HTR-8/SVneo (cell line): ENCODE data around the gene HTR3C.
A peak's percentile ranks its signal among the peaks of the same experiment; 100 is the strongest.

Experiments
- DNase-seq: peaks from one replicate; pipeline ENCODE4 v3.0.0; 2011; ENCODE audit warnings: low spot score, mixed read lengths; ENCODE audit not compliant: insufficient read length
- FAIRE-seq: peaks from 2 replicates; lab custom pipeline; 2011; peaks lifted over from hg19 to GRCh38; lab: Jason Lieb, UNC

The HTR3C gene

DNA sequence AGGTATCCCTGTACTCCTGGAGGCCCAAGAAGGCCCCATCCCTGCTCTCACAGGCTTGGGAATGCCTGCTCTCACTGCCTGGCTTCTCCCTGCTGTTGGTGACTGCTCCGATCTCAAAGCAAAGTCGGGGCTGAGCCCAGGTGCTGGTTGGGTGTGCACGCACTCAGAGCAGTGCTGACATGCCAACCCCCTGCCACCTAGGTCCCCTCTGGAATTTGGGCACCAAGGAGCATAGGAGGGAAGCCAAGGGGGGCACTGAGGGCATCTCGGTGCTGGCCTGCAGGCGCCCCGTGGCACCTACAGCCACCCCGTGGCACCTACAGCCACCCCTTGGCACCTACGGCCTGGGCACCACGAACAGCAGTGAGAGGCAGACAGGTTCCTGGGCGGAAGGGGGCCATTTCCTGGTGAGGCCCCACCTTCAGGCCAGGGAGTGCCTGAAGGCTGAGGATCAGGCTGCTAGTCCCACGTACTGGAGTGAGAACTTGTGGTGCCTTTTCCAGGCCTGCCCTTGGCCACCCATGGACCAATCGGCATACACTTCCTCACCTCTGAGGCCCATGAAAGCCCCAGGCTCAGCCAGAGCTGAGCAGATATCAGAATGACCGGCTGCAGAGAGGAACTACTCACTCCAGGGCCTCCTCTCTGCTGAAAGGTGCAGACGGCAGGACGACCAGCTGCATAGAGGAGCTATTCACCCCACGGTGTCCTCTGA lies 28.4 kb downstream of the HTR3C start:
- FAIRE-seq (no peak), DNase-seq (no peak)

DNA sequence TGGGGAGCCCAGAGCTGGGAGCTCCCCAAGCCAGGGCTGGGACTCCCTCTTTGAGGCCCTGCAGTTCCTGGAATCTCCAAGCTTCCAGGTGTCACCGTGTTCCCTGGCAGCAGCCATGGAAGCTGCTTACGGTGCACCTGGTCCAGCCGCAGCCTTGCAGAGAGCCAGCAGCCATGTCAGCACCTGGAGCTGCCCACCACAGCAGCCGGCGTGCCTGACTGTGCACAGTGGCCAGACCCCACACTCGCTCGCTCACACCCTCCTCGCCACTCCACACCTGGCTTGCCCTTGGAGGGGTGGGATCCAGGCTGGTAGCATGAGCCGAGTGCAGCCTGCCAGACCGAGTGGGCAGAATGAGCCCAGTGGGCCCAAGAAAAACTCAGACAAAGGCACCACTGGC lies 29.2 kb downstream of the HTR3C start:
- FAIRE-seq: no peak
- no peak for DNase-seq

DNA sequence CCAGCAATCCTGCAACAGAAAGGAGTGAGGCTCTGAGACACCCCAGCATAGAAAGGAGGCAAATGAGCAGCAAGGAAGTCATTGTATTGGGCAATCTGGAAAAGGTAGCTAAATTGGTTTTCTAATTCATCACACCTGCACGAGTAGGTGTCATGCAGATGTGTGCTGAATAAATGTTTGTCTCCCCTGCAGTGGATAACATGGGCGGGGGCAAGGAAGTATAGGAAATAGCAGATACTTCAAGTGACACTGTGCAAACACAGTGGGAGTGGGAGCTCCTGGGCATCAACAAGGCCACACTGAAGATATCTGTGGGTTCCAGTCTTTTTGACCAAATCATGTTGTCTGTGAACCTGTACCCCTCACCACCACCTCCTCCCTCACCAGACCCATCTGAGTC lies 29.6 kb downstream of the HTR3C start:
- FAIRE-seq: no peak
- no peak for DNase-seq

DNA sequence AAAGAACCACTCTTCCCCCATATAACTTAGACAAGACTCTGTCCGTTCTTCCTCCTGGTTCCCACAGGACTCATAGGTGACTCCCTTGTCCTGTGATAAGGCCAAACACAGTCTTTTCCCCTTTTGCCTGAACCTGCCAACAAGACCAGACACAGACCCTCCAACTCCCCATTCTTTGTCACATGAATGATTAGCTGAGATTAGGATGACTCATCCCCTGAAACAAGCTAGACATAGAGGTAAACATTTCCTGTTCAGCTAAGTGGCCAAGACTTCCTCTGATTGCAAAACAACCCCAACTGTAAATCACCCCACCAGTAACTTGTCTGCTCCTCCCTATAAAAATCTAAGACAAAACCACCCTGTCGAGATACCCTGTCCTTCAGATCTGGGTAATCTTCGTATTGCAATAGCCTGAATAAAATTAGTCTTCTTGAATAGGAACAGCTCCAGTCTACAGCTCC lies 32.6 kb downstream of the HTR3C start:
- FAIRE-seq (no peak), DNase-seq (peak; percentile 37)

DNA sequence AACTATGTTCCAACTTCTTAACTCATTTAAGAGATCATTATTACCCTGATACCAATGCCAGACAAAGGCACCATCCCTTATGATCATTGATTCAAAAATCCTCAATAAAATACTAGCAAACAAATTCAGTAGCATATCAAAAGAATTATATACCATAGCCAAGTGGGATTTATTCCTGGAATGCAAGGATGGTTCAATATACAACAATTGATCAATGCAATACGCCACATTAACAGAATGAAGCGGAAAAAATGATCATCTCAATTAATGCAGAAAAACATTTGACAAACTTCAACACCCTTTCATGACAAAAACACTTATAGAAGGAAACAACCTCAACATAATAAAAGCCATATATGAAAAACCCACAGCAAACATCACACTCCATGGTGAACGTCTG lies 39.4 kb downstream of the HTR3C start:
- FAIRE-seq (no peak), DNase-seq (no peak)

DNA sequence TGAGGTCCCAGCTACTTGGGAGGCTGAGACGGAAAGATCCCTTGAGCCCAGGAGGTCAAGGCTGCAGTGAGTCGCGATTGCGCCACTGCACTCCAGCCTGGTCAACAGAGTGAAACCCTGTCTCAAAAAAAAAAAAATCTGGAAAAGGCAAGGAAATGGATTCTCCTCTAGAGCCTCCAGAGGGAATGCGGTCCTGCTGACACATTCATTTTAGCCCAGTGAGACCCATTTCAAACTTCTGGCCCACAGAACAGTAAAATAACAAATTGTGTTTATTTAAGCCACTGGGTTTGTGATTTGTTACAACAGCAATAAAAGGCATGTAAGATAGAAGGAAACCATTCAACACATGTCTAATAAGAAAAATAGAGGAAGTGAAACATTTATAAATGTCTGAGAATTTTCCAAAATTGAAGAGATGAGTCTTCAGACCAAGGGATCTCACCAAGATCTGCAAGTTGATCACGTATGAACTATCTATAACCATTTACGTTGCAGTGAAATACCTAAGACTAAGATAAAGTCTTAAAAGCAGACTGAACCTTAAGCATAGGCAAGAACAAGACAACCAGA lies 44.0 kb downstream of the HTR3C start, which contains the start of gene HTR3E:
Gene HTR3E (plus strand): TSS at position 254 of the 573 bp plus-strand sequence. CDS start 466 bp downstream, outside the sequence.
- FAIRE-seq: no peak
- no peak for DNase-seq

DNA sequence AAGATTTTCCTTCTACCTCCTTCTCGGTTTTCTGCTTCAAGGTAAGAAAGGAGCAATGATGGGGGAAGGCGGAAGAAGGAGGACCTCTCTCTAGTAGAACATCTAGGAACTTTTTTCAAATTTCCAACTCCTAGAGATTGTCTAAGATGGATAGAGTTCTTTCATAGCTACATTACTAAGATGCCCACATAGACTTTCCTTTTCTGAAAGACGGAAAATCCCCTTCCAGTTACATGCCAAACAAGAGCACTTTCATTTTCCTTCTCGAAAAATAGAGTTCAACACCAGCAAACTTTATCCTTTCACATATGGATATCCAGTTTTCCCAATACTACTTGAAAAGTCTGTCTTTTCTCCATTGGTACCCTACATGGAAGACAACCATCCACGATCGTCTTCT lies 44.7 kb downstream of the HTR3C start:
- DNase-seq: no peak
- no peak for FAIRE-seq

DNA sequence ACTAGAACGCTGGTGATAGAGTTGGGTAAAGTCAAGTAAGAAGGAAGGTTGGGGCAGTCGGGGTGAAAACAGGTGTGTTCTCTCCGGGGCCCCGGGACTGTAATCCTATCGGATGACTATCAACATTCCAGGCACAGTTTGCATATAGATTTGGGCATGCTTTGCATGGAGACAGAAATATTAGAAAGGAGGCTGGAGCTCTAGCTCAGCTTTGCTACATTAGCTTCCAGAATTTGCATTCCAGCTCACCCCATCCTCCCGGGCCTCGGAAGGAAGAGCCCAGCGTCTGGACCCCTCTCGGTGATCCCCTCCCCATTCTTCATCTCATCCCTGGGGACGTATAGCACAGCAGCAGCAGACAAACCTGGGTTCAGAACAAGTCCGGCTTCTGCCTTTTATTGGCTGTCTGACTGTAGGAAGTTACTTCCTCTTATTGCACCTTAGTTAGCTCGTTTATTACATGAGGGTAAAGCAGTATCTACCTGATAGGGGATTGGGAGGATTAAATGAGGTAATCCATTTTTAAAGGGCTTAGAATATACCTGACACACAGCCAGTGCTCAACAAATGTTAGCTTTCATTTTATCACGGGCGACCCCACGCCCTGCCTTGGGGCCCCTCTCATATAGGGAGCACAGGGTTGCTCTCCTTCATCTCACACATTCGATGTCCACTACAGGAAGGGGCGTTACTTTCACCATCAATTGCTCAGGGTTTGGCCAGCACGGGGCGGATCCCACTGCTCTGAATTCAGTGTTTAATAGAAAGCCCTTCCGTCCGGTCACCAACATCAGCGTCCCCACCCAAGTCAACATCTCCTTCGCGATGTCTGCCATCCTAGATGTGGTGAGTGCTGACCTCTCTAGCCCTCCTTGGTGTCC lies 47.2 kb downstream of the HTR3C start:
- no peak for DNase-seq
- no peak for FAIRE-seq
